RCC 7860 (cell line): ENCODE results near the gene VTN.

Experiments
- DNase-seq: peaks from one replicate; pipeline ENCODE4 v3.0.0-alpha.2; 2015; ENCODE audit warnings: low spot score
- FAIRE-seq: peaks from 2 replicates; lab custom pipeline; 2012; peaks lifted over from hg19 to GRCh38; lab: Jason Lieb, UNC

The VTN gene

GRCh38 chr17:28326114-28326513 is 44.0 kb downstream of the VTN start:
- FAIRE-seq, result no peak
- DNase-seq, result no peak

DNA sequence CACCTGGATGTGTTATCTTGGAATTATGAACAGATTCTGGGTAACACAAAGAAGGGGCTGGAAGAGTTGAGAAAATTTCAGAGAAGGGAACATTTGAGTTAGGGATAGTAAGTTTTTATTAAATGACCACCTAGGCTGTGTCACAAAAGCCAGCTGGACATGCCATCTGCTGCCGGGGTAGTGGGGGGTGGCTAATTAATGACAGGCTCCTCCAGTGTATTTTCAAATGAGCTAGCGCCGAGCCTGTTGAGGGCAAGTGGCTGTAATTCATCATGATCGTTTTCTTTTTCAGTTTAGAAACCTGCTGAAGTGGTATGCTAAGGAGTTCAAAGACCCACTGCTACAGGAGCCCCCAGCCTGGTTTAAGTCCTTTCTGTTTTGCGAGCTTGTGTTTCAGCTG is 44.9 kb downstream of the VTN start:
- no peak for DNase-seq

DNA sequence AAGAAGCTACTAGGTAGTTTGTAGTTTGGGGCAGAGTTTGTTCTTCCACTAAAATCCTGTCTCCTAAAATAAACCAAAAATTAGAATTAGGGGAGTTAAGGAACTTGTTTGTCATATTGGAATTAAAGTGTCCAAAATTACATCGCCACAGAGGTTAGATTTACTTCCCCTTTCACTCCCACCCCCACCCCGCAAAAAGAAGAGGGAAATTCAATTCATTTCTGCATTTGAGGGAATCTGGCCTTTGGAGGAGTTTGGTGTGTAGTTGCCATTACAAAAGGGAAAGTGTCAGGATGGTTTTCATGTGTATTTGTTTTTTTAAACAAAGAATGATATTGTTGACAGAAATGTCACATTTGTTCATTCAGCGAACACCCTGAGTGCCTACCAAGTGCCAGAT is 45.3 kb downstream of the VTN start:
- FAIRE-seq (no peak), DNase-seq (no peak)

More for the DNA sequence above, 44.9 kb downstream of the VTN start:
- no peak for FAIRE-seq

- FAIRE-seq, result no peak
- no peak for DNase-seq
Observed at GRCh38 chr17:28324267-28324745, 45.8 kb downstream of the VTN start.

GRCh38 chr17:28320215-28321061 is 49.7 kb downstream of the VTN start:
- FAIRE-seq (no peak), DNase-seq (no peak)

GRCh38 chr17:28319598-28319935 is 50.5 kb downstream of the VTN start:
- DNase-seq, result no peak
- FAIRE-seq, result no peak

- FAIRE-seq (peak; percentile 82), DNase-seq (peak; percentile 94)
Observed at GRCh38 chr17:28318759-28319597, 51.1 kb downstream of the VTN start, which contains the start of gene TMEM97. Gene TMEM97, plus strand, starts transcription at chr17:28319200. Its CDS starts 40 bp downstream, at chr17:28319240.

- no peak for FAIRE-seq
- no peak for DNase-seq
Observed at GRCh38 chr17:28317966-28318758, 51.9 kb downstream of the VTN start.
